Measurements from ENCODE around the gene PAK6.

GRCh38 chr15:40290545-40290917 is 51.7 kb downstream of the PAK6 start:
- TF ChIP-seq, protein P1, sequence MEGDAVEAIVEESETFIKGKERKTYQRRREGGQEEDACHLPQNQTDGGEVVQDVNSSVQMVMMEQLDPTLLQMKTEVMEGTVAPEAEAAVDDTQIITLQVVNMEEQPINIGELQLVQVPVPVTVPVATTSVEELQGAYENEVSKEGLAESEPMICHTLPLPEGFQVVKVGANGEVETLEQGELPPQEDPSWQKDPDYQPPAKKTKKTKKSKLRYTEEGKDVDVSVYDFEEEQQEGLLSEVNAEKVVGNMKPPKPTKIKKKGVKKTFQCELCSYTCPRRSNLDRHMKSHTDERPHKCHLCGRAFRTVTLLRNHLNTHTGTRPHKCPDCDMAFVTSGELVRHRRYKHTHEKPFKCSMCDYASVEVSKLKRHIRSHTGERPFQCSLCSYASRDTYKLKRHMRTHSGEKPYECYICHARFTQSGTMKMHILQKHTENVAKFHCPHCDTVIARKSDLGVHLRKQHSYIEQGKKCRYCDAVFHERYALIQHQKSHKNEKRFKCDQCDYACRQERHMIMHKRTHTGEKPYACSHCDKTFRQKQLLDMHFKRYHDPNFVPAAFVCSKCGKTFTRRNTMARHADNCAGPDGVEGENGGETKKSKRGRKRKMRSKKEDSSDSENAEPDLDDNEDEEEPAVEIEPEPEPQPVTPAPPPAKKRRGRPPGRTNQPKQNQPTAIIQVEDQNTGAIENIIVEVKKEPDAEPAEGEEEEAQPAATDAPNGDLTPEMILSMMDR (IDR thresholded peaks at IDR 0.05; ENCODE audit: insufficient read depth, low read length, poor library complexity, severe bottlenecking): no peak
- TF ChIP-seq EZH2phosphoT487 (conservative IDR thresholded peaks at IDR 0.05; ENCODE audit: low read length): no peak
